Measurements from ENCODE around the gene HCN2.

- TF ChIP-seq SMC3 (IDR thresholded peaks at IDR 0.05; ENCODE audit: low read depth, low read length) (no peak), EP300 (IDR thresholded peaks at IDR 0.05; ENCODE audit: borderline replicate concordance in 1 of 2, low read depth in 1 of 2, low read length in 1 of 2) (no peak), CTCF (IDR thresholded peaks at IDR 0.05) (no peak), EZH2phosphoT487 (IDR thresholded peaks at IDR 0.05; ENCODE audit: borderline replicate concordance, low read depth) (no peak), MXI1 (IDR thresholded peaks at IDR 0.05; ENCODE audit: low read depth, low read length) (no peak), SIN3A (IDR thresholded peaks at IDR 0.05; ENCODE audit: borderline replicate concordance, low read depth, low read length) (no peak), FOSL2 (IDR thresholded peaks at IDR 0.05; ENCODE audit: borderline replicate concordance, low read depth) (no peak), RAD21 (IDR thresholded peaks at IDR 0.05; ENCODE audit: low read length) (no peak), IRF3 (IDR thresholded peaks at IDR 0.05; ENCODE audit: low read depth, low read length) (no peak), MAX (IDR thresholded peaks at IDR 0.05; ENCODE audit: low read depth) (no peak), REST (IDR thresholded peaks at IDR 0.05; ENCODE audit: low read depth, low read length) (no peak)
Observed at GRCh38 chr19:570937-571565, 18.6 kb upstream of the HCN2 start.
